IMR-90 (cell line): Measurements from ENCODE around the gene ZNHIT1.

ENCODE experiments used
- FOS ChIP-seq: fragments of 150-350 bp; IDR thresholded peaks from 2 replicates; pipeline ENCODE4 v1.6.1; 2016; ENCODE audit warnings: low read depth, low read length
- MAZ ChIP-seq: IDR thresholded peaks from 2 replicates; pipeline ENCODE4 v1.6.1; 2012; ENCODE audit warnings: low read depth, mild to moderate bottlenecking, low read length, improper control_type of control experiment, moderate library complexity, borderline replicate concordance
- POLR2A ChIP-seq: IDR thresholded peaks from 2 replicates; pipeline ENCODE4 v1.6.1; 2012; ENCODE audit warnings: mild to moderate bottlenecking, low read depth, low read length
- RAD21 ChIP-seq: IDR thresholded peaks from 2 replicates; pipeline ENCODE4 v1.6.1; 2012; ENCODE audit warnings: low read length, improper control_type of control experiment
- RCOR1 ChIP-seq: IDR thresholded peaks from 2 replicates; pipeline ENCODE4 v1.6.1; 2012; ENCODE audit warnings: mild to moderate bottlenecking, low read length, improper control_type of control experiment; ENCODE audit not compliant: insufficient replicate concordance
- TF ChIP-seq, protein P1 (sequence below): fragments of 150-350 bp; IDR thresholded peaks from 2 replicates; pipeline ENCODE4 v1.6.1; 2017; ENCODE audit warnings: mild to moderate bottlenecking, antibody characterized with exemption, low read length, low read depth
- TF ChIP-seq, protein P2 (sequence below): conservative IDR thresholded peaks from 2 replicates; pipeline ENCODE4 v1.5.1; 2012; ENCODE audit warnings: mild to moderate bottlenecking, low read depth, low read length, improper control_type of control experiment
- TF ChIP-seq, protein P3 (sequence below): fragments of 150-350 bp; IDR thresholded peaks from 2 replicates; pipeline ENCODE4 v1.6.1; 2016; ENCODE audit warnings: low read depth, mild to moderate bottlenecking, low read length, moderate library complexity, borderline replicate concordance

DNA sequence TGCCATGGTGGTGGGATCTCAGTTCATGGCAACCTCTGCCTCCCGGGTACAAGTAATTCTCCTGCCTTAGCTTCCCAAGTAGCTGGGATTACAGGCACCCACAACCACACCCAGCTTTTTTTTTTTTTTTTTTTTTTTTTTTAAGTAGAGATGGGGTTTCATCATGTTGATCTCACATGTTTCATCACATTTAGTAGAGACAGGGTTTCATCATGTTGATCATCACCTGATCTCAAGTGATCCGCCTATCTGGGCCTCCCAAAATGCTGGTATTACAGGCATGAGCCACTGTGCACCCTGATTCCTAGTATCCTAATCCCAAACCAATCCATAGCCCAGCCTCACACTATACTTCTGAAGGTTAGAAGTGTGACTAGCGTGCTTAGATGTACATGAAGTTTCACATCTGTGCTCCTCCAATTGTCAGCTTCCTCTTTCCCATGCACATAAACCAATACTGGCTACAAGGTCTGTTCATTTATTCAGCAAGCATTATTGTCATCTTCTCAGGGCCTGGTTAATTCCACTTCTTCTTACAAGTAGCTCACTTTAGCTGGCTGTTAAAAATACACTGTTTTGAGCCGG is 31.0 kb upstream of the ZNHIT1 start:
- TF ChIP-seq RCOR1 (no peak), POLR2A (no peak), FOS (no peak), RAD21 (no peak), MAZ (no peak)
- TF ChIP-seq, protein P1, sequence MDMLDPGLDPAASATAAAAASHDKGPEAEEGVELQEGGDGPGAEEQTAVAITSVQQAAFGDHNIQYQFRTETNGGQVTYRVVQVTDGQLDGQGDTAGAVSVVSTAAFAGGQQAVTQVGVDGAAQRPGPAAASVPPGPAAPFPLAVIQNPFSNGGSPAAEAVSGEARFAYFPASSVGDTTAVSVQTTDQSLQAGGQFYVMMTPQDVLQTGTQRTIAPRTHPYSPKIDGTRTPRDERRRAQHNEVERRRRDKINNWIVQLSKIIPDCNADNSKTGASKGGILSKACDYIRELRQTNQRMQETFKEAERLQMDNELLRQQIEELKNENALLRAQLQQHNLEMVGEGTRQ, result no peak
- TF ChIP-seq, protein P2, sequence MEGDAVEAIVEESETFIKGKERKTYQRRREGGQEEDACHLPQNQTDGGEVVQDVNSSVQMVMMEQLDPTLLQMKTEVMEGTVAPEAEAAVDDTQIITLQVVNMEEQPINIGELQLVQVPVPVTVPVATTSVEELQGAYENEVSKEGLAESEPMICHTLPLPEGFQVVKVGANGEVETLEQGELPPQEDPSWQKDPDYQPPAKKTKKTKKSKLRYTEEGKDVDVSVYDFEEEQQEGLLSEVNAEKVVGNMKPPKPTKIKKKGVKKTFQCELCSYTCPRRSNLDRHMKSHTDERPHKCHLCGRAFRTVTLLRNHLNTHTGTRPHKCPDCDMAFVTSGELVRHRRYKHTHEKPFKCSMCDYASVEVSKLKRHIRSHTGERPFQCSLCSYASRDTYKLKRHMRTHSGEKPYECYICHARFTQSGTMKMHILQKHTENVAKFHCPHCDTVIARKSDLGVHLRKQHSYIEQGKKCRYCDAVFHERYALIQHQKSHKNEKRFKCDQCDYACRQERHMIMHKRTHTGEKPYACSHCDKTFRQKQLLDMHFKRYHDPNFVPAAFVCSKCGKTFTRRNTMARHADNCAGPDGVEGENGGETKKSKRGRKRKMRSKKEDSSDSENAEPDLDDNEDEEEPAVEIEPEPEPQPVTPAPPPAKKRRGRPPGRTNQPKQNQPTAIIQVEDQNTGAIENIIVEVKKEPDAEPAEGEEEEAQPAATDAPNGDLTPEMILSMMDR, result no peak
- TF ChIP-seq, protein P3, sequence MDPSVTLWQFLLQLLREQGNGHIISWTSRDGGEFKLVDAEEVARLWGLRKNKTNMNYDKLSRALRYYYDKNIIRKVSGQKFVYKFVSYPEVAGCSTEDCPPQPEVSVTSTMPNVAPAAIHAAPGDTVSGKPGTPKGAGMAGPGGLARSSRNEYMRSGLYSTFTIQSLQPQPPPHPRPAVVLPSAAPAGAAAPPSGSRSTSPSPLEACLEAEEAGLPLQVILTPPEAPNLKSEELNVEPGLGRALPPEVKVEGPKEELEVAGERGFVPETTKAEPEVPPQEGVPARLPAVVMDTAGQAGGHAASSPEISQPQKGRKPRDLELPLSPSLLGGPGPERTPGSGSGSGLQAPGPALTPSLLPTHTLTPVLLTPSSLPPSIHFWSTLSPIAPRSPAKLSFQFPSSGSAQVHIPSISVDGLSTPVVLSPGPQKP, result no peak
